OCI-LY7 (cell line): ENCODE data around the gene REEP3. TPM values are rescaled to one million over a fixed set of nuclear protein-coding genes. Genes with fewer than 3 reads are reported as not detected.
"Not testable (repeated sequence)": the region's sequence is repeated elsewhere in the genome, so short reads cannot be mapped to it uniquely, and the experiment has no call there.

Experiments used
- BruUV-seq: library from RNA; stranded (reverse); fragments of 400-500 nt; replicated peaks from 2 replicates; lab custom pipeline; 2021; lab: Mats Ljungman, UMichigan
- CTCF ChIA-PET: fragments of 300-600 bp; sonication (Branson Sonifier 250); formaldehyde crosslinking; loops from one replicate; lab custom pipeline; 2022; ENCODE audit warnings: antibody characterized with exemption; ENCODE audit not compliant: unreplicated experiment; lab: Charles Lee
- POLR2A ChIA-PET: fragments of 300-600 bp; sonication (Branson Sonifier 250); formaldehyde crosslinking; loops from one replicate; lab custom pipeline; 2022; ENCODE audit warnings: antibody characterized with exemption; lab: Charles Lee
- DNase-seq: peaks from one replicate; pipeline ENCODE4 v3.0.0-alpha.2; 2015; ENCODE audit warnings: low spot score
- H2AFZ ChIP-seq: fragments of 200-600 bp; sonication (generic), shearing (Covaris generic); 2 replicates; pipeline ENCODE4 v1.6.1; 2014; ENCODE audit warnings: mild to moderate bottlenecking, antibody characterized with exemption, low read length, moderate library complexity
- H3K27ac ChIP-seq: fragments of 200-600 bp; sonication (generic); 2 replicates; pipeline ENCODE4 v1.5.1; 2014; ENCODE audit warnings: mixed run types, low read depth, mild to moderate bottlenecking, moderate library complexity, low read length, inconsistent platforms; ENCODE audit not compliant: poor library complexity, severe bottlenecking
- H3K36me3 ChIP-seq: fragments of 200-600 bp; sonication (generic); 2 replicates; pipeline ENCODE4 v1.6.1; 2014; ENCODE audit warnings: mild to moderate bottlenecking, antibody characterized with exemption, low read length, moderate library complexity, mixed read lengths; ENCODE audit not compliant: insufficient read depth
- H3K4me1 ChIP-seq: fragments of 200-600 bp; sonication (generic); 2 replicates; pipeline ENCODE4 v1.5.1; 2014; ENCODE audit warnings: mild to moderate bottlenecking, low read length; ENCODE audit not compliant: insufficient read depth, poor library complexity, severe bottlenecking
- H3K4me2 ChIP-seq: fragments of 200-600 bp; sonication (generic); 2 replicates; pipeline ENCODE4 v1.6.1; 2014; ENCODE audit warnings: mild to moderate bottlenecking, low read length
- H3K4me3 ChIP-seq: fragments of 200-600 bp; sonication (generic); 2 replicates; pipeline ENCODE4 v1.5.1; 2014; ENCODE audit warnings: mild to moderate bottlenecking, low read depth, low read length; ENCODE audit not compliant: poor library complexity, severe bottlenecking
- H3K79me2 ChIP-seq: fragments of 200-600 bp; sonication (generic); 2 replicates; pipeline ENCODE4 v1.6.1; 2016; ENCODE audit warnings: low read depth, mild to moderate bottlenecking, low read length, moderate library complexity, mixed read lengths; ENCODE audit not compliant: insufficient read depth
- H3K9me2 ChIP-seq: fragments of 200-600 bp; sonication (generic); 2 replicates; pipeline ENCODE4 v1.6.1; 2016; ENCODE audit warnings: mild to moderate bottlenecking, low read length, mixed read lengths; ENCODE audit not compliant: insufficient read depth
- H3K9me3 ChIP-seq: fragments of 200-600 bp; sonication (generic); 2 replicates; pipeline ENCODE4 v1.6.1; 2014; ENCODE audit warnings: mild to moderate bottlenecking, mixed run types, low read length, mixed read lengths
- H4K20me1 ChIP-seq: fragments of 200-600 bp; sonication (generic); 2 replicates; pipeline ENCODE4 v1.6.1; 2014; ENCODE audit warnings: mild to moderate bottlenecking, antibody characterized with exemption, low read length, moderate library complexity, mixed read lengths; ENCODE audit not compliant: insufficient read depth
- EZH2phosphoT487 ChIP-seq: fragments of 200-600 bp; sonication (generic); IDR thresholded peaks from 2 replicates; pipeline ENCODE4 v1.6.1; 2018; ENCODE audit warnings: low read depth, borderline replicate concordance, mild to moderate bottlenecking, mixed run types, antibody characterized with exemption, low read length, moderate library complexity, mixed read lengths
- intact Hi-C: fragments of 100-400 bp; cut with micrococcal nuclease; formaldehyde crosslinking; loops from one replicate; pipeline ENCODE4 v1.10.0; 2022; ENCODE audit not compliant: unreplicated experiment
- total RNA-seq, 2 experiments: library from RNA; depleted of rRNA in 1 of 2; stranded (reverse); fragments of >200 nt in 1 of 2; shearing (Covaris generic) in 1 of 2; gene quantifications; 2 replicates each; pipeline ENCODE4 v1.2.3, GENCODE V29; 2014 to 2022
- TF ChIP-seq, protein P1 (sequence below): fragments of 200-600 bp; sonication (generic); conservative IDR thresholded peaks from 2 replicates; pipeline ENCODE4 v1.5.1; 2014; ENCODE audit warnings: mild to moderate bottlenecking, antibody characterized with exemption, low read length, moderate library complexity, mixed read lengths

REEP3 gene
- total RNA-seq, 2 experiments from 2014 or later, result 3.6 to 11.0 TPM

DNA sequence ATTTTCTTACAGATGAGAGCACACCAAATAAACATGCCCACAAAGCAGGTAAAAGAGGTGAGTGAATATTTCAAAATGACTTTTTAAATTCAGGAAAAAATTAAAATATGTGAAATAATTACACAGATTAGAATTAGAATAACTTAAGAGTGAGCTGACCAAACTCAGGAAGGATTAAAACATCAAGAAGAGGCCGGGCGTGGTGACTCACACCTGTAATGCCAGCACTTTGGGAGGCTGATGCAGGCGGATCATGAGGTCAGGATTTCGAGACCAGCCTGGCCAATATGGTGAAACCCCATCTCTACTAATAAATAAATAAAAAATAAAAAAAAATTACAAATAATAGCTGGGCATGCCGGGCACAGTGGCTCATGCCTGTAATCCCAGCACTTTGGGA is 140.1 kb downstream of the REEP3 start:
- Histone ChIP-seq H3K9me2 (no peaks in the 10 kb centered on the region), H3K79me2 (no peaks in the 10 kb centered on the region), H3K4me3 (no peak overlapping the region), H3K4me2 (no peak overlapping the region), H3K4me1 (no peaks in the 10 kb centered on the region), H3K27ac (no peak overlapping the region), H3K9me3 (no peaks in the 10 kb centered on the region), H4K20me1 (no peaks in the 10 kb centered on the region), H3K36me3 (no peaks in the 10 kb centered on the region), H2AFZ (no peak overlapping the region)
- DNase-seq, result no peak
- ChIA-PET POLR2A (interaction anchor here (1.3 kb wide), 1 partner anchor 10 kb away, joined by 3 read pairs; no protein-coding TSS in a partner anchor), CTCF (interaction anchor here (0.6 kb wide), 1 partner anchor 1235 kb away, joined by 10 read pairs; no protein-coding TSS in a partner anchor)
- intact Hi-C loops, result no loop called here
- TF ChIP-seq, protein P1, sequence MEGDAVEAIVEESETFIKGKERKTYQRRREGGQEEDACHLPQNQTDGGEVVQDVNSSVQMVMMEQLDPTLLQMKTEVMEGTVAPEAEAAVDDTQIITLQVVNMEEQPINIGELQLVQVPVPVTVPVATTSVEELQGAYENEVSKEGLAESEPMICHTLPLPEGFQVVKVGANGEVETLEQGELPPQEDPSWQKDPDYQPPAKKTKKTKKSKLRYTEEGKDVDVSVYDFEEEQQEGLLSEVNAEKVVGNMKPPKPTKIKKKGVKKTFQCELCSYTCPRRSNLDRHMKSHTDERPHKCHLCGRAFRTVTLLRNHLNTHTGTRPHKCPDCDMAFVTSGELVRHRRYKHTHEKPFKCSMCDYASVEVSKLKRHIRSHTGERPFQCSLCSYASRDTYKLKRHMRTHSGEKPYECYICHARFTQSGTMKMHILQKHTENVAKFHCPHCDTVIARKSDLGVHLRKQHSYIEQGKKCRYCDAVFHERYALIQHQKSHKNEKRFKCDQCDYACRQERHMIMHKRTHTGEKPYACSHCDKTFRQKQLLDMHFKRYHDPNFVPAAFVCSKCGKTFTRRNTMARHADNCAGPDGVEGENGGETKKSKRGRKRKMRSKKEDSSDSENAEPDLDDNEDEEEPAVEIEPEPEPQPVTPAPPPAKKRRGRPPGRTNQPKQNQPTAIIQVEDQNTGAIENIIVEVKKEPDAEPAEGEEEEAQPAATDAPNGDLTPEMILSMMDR, result no peak
- no peak for TF ChIP-seq EZH2phosphoT487
- no TSS peak for BruUV-seq

DNA sequence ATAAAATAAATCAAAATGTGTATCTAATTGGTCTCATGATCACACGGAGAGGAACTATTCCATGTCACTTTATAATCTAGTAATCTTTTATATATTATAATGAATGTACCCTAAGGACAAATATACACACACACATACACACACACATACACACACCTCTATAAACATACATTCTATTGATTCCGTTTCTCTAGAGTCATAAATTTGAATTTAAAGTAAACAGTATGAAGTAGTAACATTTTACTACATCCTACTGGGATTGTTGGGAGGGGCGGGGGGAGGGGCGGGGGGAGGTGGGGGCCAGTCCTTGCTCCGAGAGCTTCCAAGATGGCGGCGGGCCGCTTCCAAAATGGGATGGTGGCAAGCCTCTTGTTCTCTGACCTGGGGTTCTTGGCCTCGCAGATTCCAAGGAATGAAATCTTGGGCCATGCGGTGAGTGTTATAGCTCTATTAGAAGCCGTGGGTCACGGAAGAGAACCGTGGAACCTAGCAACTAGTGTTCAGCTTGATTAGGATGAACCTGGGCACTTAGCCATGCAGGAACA is 143.2 kb downstream of the REEP3 start:
- ChIA-PET CTCF (no interaction called here), POLR2A (no interaction called here)
- Histone ChIP-seq H2AFZ (no peak overlapping the region), H3K27ac (no peak overlapping the region), H3K9me3 (no peaks in the 10 kb centered on the region), H3K4me1 (no peaks in the 10 kb centered on the region), H3K4me2 (no peak overlapping the region), H3K79me2 (no peaks in the 10 kb centered on the region), H3K9me2 (no peaks in the 10 kb centered on the region), H3K4me3 (no peak overlapping the region), H3K36me3 (no peaks in the 10 kb centered on the region), H4K20me1 (no peaks in the 10 kb centered on the region)
- intact Hi-C loops, result no loop called here
- no peak for TF ChIP-seq EZH2phosphoT487
- TF ChIP-seq, protein P1, result no peak
- no TSS peak for BruUV-seq
- no peak for DNase-seq

DNA sequence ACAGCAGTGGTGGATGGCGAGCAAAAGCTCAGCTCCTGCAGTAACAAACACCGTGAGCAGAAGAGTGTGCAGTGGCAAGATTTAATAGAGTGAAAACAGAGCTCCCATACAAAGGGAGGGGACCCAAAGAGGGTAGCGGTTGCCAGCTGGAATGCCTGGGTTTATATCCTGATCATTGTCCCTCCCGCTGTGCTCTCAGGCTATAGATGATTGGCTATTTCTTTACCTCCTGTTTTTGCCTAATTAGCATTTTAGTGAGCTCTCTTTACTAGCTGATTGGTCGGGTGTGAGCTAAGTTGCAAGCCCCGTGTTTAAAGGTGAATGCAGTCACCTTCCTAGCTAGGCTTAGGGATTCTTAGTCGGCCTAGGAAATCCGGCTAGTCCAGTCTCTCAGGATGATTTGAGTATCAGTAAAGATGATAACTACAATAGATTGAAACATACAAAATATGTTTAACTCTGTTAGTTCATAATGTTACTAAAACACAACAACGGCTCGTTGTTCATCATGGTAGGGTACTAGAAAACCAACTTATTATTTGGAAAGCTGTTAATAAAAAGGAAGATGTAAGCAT is 143.9 kb downstream of the REEP3 start:
- CTCF ChIA-PET, intact Hi-C loops, H3K9me3 ChIP-seq, BruUV-seq, H3K4me2 ChIP-seq, POLR2A ChIA-PET, H3K4me1 ChIP-seq, H3K36me3 ChIP-seq, H4K20me1 ChIP-seq, H3K79me2 ChIP-seq, H3K9me2 ChIP-seq, DNase-seq, H3K4me3 ChIP-seq, H2AFZ ChIP-seq, H3K27ac ChIP-seq: not testable (repeated sequence)
